Suppressor macrophage treated with lipopolysaccharide for 4 hours (primary cell): Measurements from ENCODE around the gene TRIM63.

Source experiments
- DNase-seq: peaks from one replicate; pipeline ENCODE4 v3.0.0-alpha.2; 2020

Gene TRIM63

GRCh38 chr1:26012864-26013263 lies 54.6 kb downstream of the TRIM63 start:
- DNase-seq, result no peak

GRCh38 chr1:26010825-26011224 lies 56.6 kb downstream of the TRIM63 start:
- DNase-seq, result no peak

GRCh38 chr1:26009796-26010447 lies 57.5 kb downstream of the TRIM63 start:
- DNase-seq, result no peak

GRCh38 chr1:26006710-26007109 lies 60.7 kb downstream of the TRIM63 start:
- DNase-seq, result no peak

- no peak for DNase-seq
These were observed 61.9 kb downstream of the TRIM63 start for GRCh38 chr1:26005434-26006105.

- no peak for DNase-seq
These were observed 63.7 kb downstream of the TRIM63 start for GRCh38 chr1:26003756-26004155.

DNA sequence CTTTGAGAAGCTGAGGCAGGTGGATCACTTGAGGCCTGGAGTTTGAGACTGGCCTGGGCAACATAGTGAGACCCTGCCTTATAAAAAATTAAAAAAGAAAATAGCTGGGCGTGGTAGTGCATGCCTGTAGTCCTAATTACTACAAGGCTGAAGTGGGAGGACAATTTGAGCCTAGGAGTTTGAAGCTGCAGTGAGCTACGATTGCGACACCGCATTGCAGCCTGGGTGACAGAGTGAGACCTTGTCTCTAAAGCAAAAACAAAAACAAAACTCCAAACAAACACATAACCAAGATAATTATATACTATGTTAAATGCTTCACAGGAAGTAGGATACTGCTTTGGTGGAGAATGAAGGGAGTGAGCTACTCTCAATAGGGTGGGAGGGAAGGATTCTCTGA lies 64.2 kb downstream of the TRIM63 start:
- peak; percentile 42 for DNase-seq
